Keratinocyte (primary cell): Measurements from ENCODE around the gene UTY. TPM values are rescaled to one million over a fixed set of nuclear protein-coding genes. Genes with fewer than 3 reads are reported as not detected.

Experiments
- DNase-seq: peaks from one replicate; pipeline ENCODE4 v3.0.0-alpha.2; 2011; ENCODE audit warnings: low read depth, missing footprints, low spot score
- FAIRE-seq: peaks from 2 replicates; lab custom pipeline; 2011; peaks lifted over from hg19 to GRCh38; lab: Jason Lieb, UNC
- H2AFZ ChIP-seq: 2 replicates; pipeline ENCODE4 v1.6.0; 2012; ENCODE audit warnings: low read length, control low read depth, inconsistent platforms; ENCODE audit not compliant: control insufficient read depth
- H3K27ac ChIP-seq: 2 replicates; pipeline ENCODE4 v1.5.1; 2011; ENCODE audit warnings: low read length; ENCODE audit not compliant: control insufficient read depth, insufficient read depth
- H3K27me3 ChIP-seq: 3 replicates; pipeline ENCODE4 v1.6.0; 2011; ENCODE audit warnings: low read length; ENCODE audit not compliant: control insufficient read depth, insufficient read depth; ENCODE audit errors: extremely low read depth
- H3K36me3 ChIP-seq, 2 experiments: 2 replicates in 1 of 2; 3 replicates in 1 of 2; pipeline ENCODE4 v1.5.1; 2011; ENCODE audit warnings: low read length in 2 of 2, mild to moderate bottlenecking in 1 of 2; ENCODE audit not compliant: control insufficient read depth in 2 of 2, insufficient read depth in 2 of 2; ENCODE audit errors: extremely low read depth in 1 of 2
- H3K4me1 ChIP-seq: 3 replicates; pipeline ENCODE4 v1.5.1; 2011; ENCODE audit warnings: low read length; ENCODE audit not compliant: control insufficient read depth, insufficient read depth; ENCODE audit errors: extremely low read depth
- H3K4me2 ChIP-seq: 3 replicates; pipeline ENCODE4 v1.6.0; 2011; ENCODE audit warnings: low read depth, low read length; ENCODE audit not compliant: control insufficient read depth, insufficient read depth; ENCODE audit errors: extremely low read depth
- H3K4me3 ChIP-seq, 3 experiments: fragments of 200-600 bp in 1 of 3; sonication (generic) in 1 of 3; 2 replicates in 2 of 3; 3 replicates in 1 of 3; pipeline ENCODE4 v1.5.1; 2011 to 2016; ENCODE audit warnings: low read length in 3 of 3, mild to moderate bottlenecking in 3 of 3, control low read depth in 2 of 3, inconsistent platforms in 1 of 3, low read depth in 1 of 3, mixed read lengths in 1 of 3, mixed run types in 1 of 3, moderate library complexity in 1 of 3; ENCODE audit not compliant: control insufficient read depth in 2 of 3, insufficient read depth in 2 of 3; ENCODE audit errors: extremely low read depth in 1 of 3
- H3K79me2 ChIP-seq: 2 replicates; pipeline ENCODE4 v1.6.0; 2012; ENCODE audit warnings: low read length; ENCODE audit not compliant: control insufficient read depth, insufficient read depth
- H3K9ac ChIP-seq: 3 replicates; pipeline ENCODE4 v1.6.0; 2011; ENCODE audit warnings: low read length; ENCODE audit not compliant: control insufficient read depth, insufficient read depth; ENCODE audit errors: extremely low read depth
- H3K9me1 ChIP-seq: 3 replicates; pipeline ENCODE4 v1.6.0; 2011; ENCODE audit warnings: low read length; ENCODE audit not compliant: control insufficient read depth, insufficient read depth; ENCODE audit errors: extremely low read depth
- H3K9me3 ChIP-seq: 2 replicates; pipeline ENCODE4 v1.5.1; 2012; ENCODE audit warnings: low read depth, low read length; ENCODE audit not compliant: control insufficient read depth
- H4K20me1 ChIP-seq: 3 replicates; pipeline ENCODE4 v1.6.0; 2011; ENCODE audit warnings: low read length; ENCODE audit not compliant: control insufficient read depth, insufficient read depth; ENCODE audit errors: extremely low read depth
- CTCF ChIP-seq, 3 experiments: IDR thresholded peaks in 1 of 3; conservative IDR thresholded peaks in 1 of 3; optimal IDR thresholded peaks in 1 of 3; 2 replicates in 2 of 3; 3 replicates in 1 of 3; pipeline versions ENCODE3 to v1.5.1; 2011; ENCODE audit warnings: low read length in 3 of 3, mild to moderate bottlenecking in 3 of 3, moderate library complexity in 2 of 3, control low read depth in 1 of 3, inconsistent platforms in 1 of 3; ENCODE audit not compliant: insufficient read depth in 2 of 3; ENCODE audit errors: extremely low read depth in 1 of 3
- EZH2 ChIP-seq: IDR thresholded peaks from one replicate; pipeline ENCODE4 v1.6.1; 2012; ENCODE audit warnings: inconsistent platforms, mild to moderate bottlenecking, low read length, moderate library complexity
- dilution Hi-C: fragments of 300-500 bp; cut with MboI; formaldehyde crosslinking; loops from one replicate; pipeline ENCODE4 v1.7.0; 2020; ENCODE audit warnings: low sequenced_read_pairs; ENCODE audit not compliant: extremely low pct_ligation_motif_present
- polyA minus RNA-seq, 3 experiments: library from RNA; depleted of rRNA, polyadenylated mRNA; stranded (reverse); fragments of >200 nt; gene quantifications; 1 replicate in 1 of 3; 2 replicates in 1 of 3; 3 replicates in 1 of 3; pipeline ENCODE4 v1.2.3, GENCODE V29; 2011
- polyA plus RNA-seq, 5 experiments: library from polyadenylated mRNA; depleted of rRNA in 3 of 5; stranded (reverse) in 3 of 5; stranded (forward) in 1 of 5; unstranded in 1 of 5; fragments of >200 nt; gene quantifications; 1 replicate in 1 of 5; 2 replicates in 3 of 5; 3 replicates in 1 of 5; pipeline versions ENCODE4 v1.2.1 to v1.2.3, GENCODE V29; 2011 to 2012; ENCODE audit warnings: missing spikeins in 2 of 5, low read depth in 1 of 5, low replicate concordance in 1 of 5

Gene UTY
- not detected in 3 replicates for polyA plus RNA-seq
- polyA plus RNA-seq (2011; ENCODE audit: low read depth) = not detected
- polyA plus RNA-seq (2011; cell fraction: cytosol; rRNA removed) = not detected in 2 replicates
- not detected in 2 replicates for polyA plus RNA-seq (2011; cell fraction: nucleus; rRNA removed)
- polyA plus RNA-seq (2012; ENCODE audit: low replicate concordance) = not detected in 2 replicates
- not detected in 3 replicates for polyA minus RNA-seq
- not detected for polyA minus RNA-seq (2011; cell fraction: cytosol; rRNA and poly(A)+ RNA removed)
- not detected in 2 replicates for polyA minus RNA-seq (2011; cell fraction: nucleus; rRNA and poly(A)+ RNA removed)

- Histone ChIP-seq H3K9me3 (no peaks in the 10 kb centered on the region), H3K4me2 (no peak within 1 kb of the TSS), H4K20me1 (no peaks in the 10 kb centered on the region), H3K36me3 (no peaks in the 10 kb centered on the region), H3K4me3 (no peak within 1 kb of the TSS), H3K27me3 (no peaks in the 10 kb centered on the region), H3K4me1 (no peaks in the 10 kb centered on the region), H3K27ac (no peak within 1 kb of the TSS), H3K79me2 (no peaks in the 10 kb centered on the region), H3K9ac (no peak within 1 kb of the TSS), H3K9me1 (no peaks in the 10 kb centered on the region), H2AFZ (no peak within 1 kb of the TSS)
- no peak for DNase-seq
- dilution Hi-C loops = no loop called here
- no peak for FAIRE-seq
- TF ChIP-seq EZH2 (no peak), CTCF (optimal IDR thresholded peaks at IDR 0.05 in 1 of 3, IDR thresholded peaks at IDR 0.05 in 1 of 3, conservative IDR thresholded peaks at IDR 0.05 in 1 of 3; ENCODE audit: extremely low read depth in 1 of 3, insufficient read depth in 2 of 3, low read length in 3 of 3) (no peak)
These were observed at the start of gene UTY for GRCh38 chrY:13479828-13480227. TSS of gene UTY (minus strand) at chrY:13480033. CDS start at chrY:13479665, 368 bp downstream.

GRCh38 chrY:13520474-13520873 is 40.6 kb upstream of the UTY start:
- TF ChIP-seq EZH2 (no peak), CTCF (optimal IDR thresholded peaks at IDR 0.05 in 1 of 3, IDR thresholded peaks at IDR 0.05 in 1 of 3, conservative IDR thresholded peaks at IDR 0.05 in 1 of 3; ENCODE audit: extremely low read depth in 1 of 3, insufficient read depth in 2 of 3, low read length in 3 of 3) (no peak)
- Histone ChIP-seq H3K9me1 (no peaks in the 10 kb centered on the region), H3K9ac (no peak overlapping the region), H3K79me2 (no peaks in the 10 kb centered on the region), H3K9me3 (no peaks in the 10 kb centered on the region), H4K20me1 (no peaks in the 10 kb centered on the region), H2AFZ (no peak overlapping the region), H3K27me3 (no peaks in the 10 kb centered on the region), H3K4me2 (no peak overlapping the region), H3K27ac (no peak overlapping the region), H3K4me3 (no peak overlapping the region), H3K36me3 (no peaks in the 10 kb centered on the region), H3K4me1 (no peaks in the 10 kb centered on the region)
- FAIRE-seq (no peak), DNase-seq (no peak)
- dilution Hi-C loops = no loop called here
